Glomerular visceral epithelial cell (primary cell): ENCODE data around the gene JMY.
A peak's percentile ranks its signal among the peaks of the same experiment; 100 is the strongest.
"Not testable (repeated sequence)": the region's sequence is repeated elsewhere in the genome, so short reads cannot be mapped to it uniquely, and the experiment has no call there.

ENCODE experiments used
- DNase-seq: peaks from one replicate; pipeline ENCODE4 v3.0.0-alpha.2; 2016; ENCODE audit errors: extremely low spot score

JMY gene

DNA sequence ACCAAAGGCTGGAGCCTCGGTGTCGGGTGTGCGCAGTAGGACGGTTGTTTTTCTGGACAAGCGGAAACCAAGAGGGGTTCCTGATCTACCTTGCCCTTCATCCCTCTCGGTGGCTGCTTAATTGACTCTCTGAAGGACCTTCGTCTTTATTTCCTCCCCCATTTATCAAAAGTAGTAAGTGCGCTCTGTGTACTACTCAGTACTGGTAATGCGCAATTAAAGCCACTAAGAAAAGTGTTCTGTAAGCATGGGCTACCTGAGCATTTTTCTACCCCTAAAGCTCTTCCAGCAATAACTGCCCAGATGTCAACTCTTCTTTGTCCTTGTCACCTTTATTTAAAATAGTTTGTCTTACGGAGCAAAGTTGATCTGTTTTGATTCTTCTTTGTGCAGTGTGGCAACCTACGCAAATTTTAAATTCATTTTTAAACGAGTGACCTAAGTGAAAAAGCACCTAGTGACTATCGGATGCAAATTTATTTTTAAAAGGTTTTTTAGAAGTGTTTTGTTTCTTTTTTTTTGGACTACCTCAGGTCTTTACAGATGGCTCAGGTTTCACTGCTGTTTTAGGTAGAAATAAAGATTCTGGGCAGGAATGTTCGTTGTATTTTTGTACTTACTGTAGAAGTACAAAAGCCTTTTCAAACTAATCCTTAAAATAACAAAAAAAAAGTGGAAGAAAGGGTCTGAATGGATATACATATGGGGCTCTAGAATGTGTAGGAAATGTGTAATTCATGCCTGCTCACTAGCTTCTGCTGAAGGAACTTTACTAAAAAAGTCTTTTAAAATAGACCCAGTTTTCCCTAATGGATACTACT is 2.0 kb downstream of the JMY start:
- DNase-seq = no peak

- no peak for DNase-seq
These were observed 4.6 kb downstream of the JMY start for GRCh38 chr5:79240561-79240960.

- DNase-seq = no peak
These were observed 5.6 kb downstream of the JMY start for GRCh38 chr5:79241535-79241979.

GRCh38 chr5:79242242-79243039 is 6.5 kb downstream of the JMY start:
- DNase-seq = no peak

DNA sequence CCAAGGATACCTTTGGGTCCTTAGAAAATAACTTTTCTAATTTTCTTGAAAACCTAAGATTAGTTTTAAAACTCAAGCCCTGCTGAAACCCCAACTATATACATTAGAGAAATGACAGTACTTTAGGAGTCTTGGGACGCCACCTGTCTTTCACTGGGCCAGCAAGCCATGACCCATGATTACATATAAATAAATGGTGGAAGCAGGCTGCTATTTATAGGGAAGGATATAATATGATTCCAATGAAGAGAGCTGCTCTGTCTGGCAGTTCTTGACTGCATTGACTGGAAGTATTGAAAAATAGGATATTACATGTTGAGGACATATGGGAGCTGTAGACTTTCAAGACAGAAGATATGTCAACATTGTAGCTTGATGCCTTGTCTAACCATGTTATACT is 7.3 kb downstream of the JMY start:
- DNase-seq = no peak

GRCh38 chr5:79254067-79254466 is 18.1 kb downstream of the JMY start:
- not testable (repeated sequence) for DNase-seq

- DNase-seq = peak; percentile 47
These were observed 20.0 kb downstream of the JMY start for GRCh38 chr5:79255786-79256557.

DNA sequence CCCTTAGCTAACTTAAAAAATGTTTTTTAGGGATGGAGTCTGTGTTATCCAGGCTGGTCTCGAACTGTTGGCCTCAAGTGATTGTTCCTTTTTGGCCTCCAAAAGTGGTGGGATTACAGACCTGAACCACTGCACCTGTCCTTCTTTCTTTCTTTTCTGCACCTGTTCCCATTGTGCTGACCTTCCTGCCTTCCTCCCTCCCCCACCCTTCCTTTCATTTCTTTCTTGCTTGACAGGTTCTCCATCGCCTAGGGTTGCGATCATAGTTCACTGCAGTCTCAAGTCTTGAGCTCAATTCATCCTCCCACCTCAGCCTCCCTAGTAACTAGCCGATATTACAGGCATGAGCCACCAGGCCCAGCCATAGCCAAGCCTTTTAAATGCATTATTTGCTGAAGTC is 20.6 kb downstream of the JMY start:
- no peak for DNase-seq

DNA sequence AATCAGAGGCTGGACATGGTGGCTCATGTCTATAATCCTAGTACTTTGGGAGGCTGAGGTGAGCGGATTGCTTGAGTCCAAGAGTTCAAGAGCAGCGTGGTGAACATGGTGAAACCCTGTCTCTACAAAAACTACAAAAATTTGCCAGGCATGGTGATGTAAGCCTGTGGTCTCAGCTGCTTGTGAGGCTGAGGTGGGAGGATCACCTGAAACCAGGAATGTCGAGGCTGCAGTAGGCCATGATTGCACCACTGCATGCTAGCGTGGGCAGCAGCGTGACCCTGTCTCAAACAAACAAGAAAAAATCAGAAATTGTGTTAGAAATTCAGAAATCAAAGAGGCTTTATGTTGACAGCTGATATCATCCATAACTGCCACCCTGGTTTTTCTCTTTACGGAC is 21.4 kb downstream of the JMY start:
- DNase-seq = no peak

DNA sequence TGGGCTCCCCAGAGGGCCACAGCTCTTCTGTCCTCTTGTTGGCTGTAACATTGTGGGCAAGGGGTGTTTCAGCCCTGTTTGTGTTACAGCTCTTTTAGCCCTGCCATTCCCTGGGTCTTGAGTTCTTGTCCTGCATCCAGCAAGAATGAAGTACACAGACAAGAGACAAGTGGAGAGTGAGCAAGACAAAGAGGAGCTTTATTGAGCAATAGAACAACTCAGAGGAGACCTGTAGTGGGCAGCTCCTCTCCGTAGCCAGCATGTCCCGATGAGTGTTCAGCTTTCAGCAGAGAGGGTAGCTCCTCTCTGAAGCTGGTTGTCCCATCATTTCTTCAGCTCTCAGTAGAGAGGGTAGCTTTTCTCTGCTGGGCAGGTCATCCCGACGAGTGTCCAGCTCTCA is 22.9 kb downstream of the JMY start:
- no peak for DNase-seq

GRCh38 chr5:79259383-79259782 is 23.5 kb downstream of the JMY start:
- no peak for DNase-seq

- no peak for DNase-seq
These were observed 23.9 kb downstream of the JMY start for GRCh38 chr5:79259810-79260209.

DNA sequence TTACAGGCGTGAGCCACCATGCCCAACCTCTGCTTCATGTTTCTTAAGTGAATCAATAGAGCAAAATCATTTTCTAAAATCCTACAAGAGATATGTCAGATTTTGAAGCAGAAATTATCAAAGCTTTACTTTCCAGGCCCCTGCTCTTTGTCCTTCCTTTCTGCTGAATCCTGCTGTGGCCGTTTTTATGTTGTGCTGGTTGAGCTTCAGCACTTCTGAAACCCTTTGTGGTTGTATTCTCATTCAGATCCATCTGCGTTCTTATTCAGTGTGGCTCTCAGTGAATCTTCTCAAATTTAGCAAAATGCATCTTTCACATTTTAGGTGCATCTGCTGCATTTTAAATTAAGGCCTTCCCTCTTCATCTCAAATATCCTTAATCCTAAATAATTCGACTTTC is 26.0 kb downstream of the JMY start:
- DNase-seq = no peak

GRCh38 chr5:79263290-79263689 is 27.4 kb downstream of the JMY start:
- no peak for DNase-seq

DNA sequence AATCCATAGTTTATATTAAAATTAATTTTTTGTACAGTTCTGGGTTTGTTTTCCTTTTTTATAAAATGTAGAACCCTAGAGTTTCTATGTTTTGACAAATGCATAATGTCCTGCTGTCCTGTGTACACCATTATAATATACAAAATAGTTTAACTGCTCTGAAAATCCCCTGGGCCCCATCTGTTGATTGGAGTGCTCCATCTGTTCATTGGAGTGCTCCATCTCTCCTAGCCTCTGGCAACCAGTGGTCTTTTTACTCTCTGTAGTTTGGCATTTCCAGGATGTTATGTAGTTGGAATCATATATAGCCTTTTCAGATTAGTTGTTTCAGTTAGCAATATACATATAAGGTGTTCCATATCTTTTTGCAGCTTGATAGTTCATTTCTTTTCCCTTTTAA is 31.2 kb downstream of the JMY start:
- DNase-seq = no peak

- no peak for DNase-seq
These were observed 33.8 kb downstream of the JMY start for GRCh38 chr5:79269733-79270166.

DNA sequence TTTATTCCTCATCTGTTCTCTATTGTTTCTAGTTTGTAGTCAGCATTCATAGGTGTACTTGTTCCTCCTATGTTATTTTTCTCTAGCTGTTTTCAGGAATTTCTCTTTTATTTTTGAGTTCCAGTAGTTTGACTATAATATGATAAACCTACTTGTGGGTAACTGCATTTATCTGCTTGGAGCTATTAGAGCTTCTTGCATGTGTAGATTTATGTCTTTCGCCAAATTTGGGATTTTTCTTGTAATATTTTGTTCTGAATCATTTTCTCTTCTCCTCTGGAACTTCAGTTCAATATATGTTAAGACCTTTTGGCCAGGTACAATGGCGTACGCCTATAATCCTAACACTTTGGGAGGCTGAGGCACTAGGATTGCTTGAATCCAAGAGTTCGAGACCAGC is 37.4 kb downstream of the JMY start:
- no peak for DNase-seq

GRCh38 chr5:79284846-79285245 is 48.9 kb downstream of the JMY start:
- DNase-seq = no peak

GRCh38 chr5:79285285-79285684 is 49.4 kb downstream of the JMY start:
- no peak for DNase-seq

- no peak for DNase-seq
These were observed 49.9 kb downstream of the JMY start for GRCh38 chr5:79285833-79286232.

DNA sequence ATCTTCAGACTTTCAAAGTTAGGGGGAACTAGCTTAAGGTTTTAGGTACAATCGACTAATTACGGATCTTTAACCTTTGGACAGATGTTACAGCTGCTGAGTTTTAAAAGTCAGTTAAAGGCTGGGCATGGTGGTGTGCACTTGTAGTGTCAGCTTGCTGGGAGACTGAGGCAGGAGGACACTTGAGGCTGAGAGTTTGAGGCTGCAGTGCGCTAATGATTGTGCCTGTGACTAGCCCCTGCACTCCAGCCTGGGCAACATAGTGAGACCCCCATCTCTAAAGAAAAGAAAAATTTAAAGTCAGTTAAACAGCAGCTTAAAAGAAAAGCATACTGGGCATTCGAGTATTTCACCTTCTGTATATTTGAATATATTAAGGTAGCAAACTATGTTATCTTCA is 51.4 kb downstream of the JMY start:
- DNase-seq = no peak

- no peak for DNase-seq
These were observed 52.0 kb downstream of the JMY start for GRCh38 chr5:79287907-79288306.
